Stromal cell of bone marrow (primary cell): ENCODE data around the gene SRRM4.

ENCODE experiments used
- DNase-seq: peaks from one replicate; pipeline ENCODE4 v3.0.0-alpha.2; 2012; ENCODE audit warnings: low read depth

SRRM4 gene

GRCh38 chr12:119171291-119171690 is 189.9 kb downstream of the SRRM4 start:
- DNase-seq = no peak

GRCh38 chr12:119171691-119172425 is 190.5 kb downstream of the SRRM4 start:
- no peak for DNase-seq

GRCh38 chr12:119175081-119175480 is 193.7 kb downstream of the SRRM4 start:
- no peak for DNase-seq

- DNase-seq = peak; percentile 96
These were observed 195.1 kb downstream of the SRRM4 start for GRCh38 chr12:119176267-119177055.

GRCh38 chr12:119177056-119177325 is 195.7 kb downstream of the SRRM4 start:
- no peak for DNase-seq

- DNase-seq = no peak
These were observed 196.5 kb downstream of the SRRM4 start for GRCh38 chr12:119177724-119178380.

GRCh38 chr12:119178544-119179334 is 197.4 kb downstream of the SRRM4 start, which contains the start of gene HSPB8:
TSS of gene HSPB8 (plus strand) at chr12:119178931. CDS start at chr12:119179313, 382 bp downstream.
- peak; percentile 88 for DNase-seq

GRCh38 chr12:119179335-119180021 is 198.1 kb downstream of the SRRM4 start:
- no peak for DNase-seq

GRCh38 chr12:119180380-119181040 is 199.2 kb downstream of the SRRM4 start:
- peak; percentile 38 for DNase-seq

GRCh38 chr12:119181202-119181601 is 199.9 kb downstream of the SRRM4 start:
- DNase-seq = no peak

- no peak for DNase-seq
These were observed 200.6 kb downstream of the SRRM4 start for GRCh38 chr12:119181944-119182343.

- DNase-seq = no peak
These were observed 201.6 kb downstream of the SRRM4 start for GRCh38 chr12:119182701-119183493.

- no peak for DNase-seq
These were observed 202.8 kb downstream of the SRRM4 start for GRCh38 chr12:119183942-119184695.

- no peak for DNase-seq
These were observed 213.9 kb downstream of the SRRM4 start for GRCh38 chr12:119195256-119195655.

- DNase-seq = no peak
These were observed 217.1 kb downstream of the SRRM4 start for GRCh38 chr12:119198440-119198839.

- no peak for DNase-seq
These were observed 219.3 kb downstream of the SRRM4 start for GRCh38 chr12:119200601-119201000.

- DNase-seq = no peak
These were observed 220.6 kb downstream of the SRRM4 start for GRCh38 chr12:119201789-119202543.

- DNase-seq = no peak
These were observed 221.2 kb downstream of the SRRM4 start for GRCh38 chr12:119202544-119202943.

GRCh38 chr12:119204131-119204530 is 222.8 kb downstream of the SRRM4 start:
- DNase-seq = no peak
